ENCODE measurements around the gene TLCD5.

GRCh38 chr11:120329556-120329955 lies 4.5 kb downstream of the TLCD5 start:
- TF ChIP-seq TAF1 (IDR thresholded peaks at IDR 0.05; ENCODE audit: low read depth) = no peak
- TF ChIP-seq EGR1 (IDR thresholded peaks at IDR 0.05) = no peak
- TF ChIP-seq, protein P1, sequence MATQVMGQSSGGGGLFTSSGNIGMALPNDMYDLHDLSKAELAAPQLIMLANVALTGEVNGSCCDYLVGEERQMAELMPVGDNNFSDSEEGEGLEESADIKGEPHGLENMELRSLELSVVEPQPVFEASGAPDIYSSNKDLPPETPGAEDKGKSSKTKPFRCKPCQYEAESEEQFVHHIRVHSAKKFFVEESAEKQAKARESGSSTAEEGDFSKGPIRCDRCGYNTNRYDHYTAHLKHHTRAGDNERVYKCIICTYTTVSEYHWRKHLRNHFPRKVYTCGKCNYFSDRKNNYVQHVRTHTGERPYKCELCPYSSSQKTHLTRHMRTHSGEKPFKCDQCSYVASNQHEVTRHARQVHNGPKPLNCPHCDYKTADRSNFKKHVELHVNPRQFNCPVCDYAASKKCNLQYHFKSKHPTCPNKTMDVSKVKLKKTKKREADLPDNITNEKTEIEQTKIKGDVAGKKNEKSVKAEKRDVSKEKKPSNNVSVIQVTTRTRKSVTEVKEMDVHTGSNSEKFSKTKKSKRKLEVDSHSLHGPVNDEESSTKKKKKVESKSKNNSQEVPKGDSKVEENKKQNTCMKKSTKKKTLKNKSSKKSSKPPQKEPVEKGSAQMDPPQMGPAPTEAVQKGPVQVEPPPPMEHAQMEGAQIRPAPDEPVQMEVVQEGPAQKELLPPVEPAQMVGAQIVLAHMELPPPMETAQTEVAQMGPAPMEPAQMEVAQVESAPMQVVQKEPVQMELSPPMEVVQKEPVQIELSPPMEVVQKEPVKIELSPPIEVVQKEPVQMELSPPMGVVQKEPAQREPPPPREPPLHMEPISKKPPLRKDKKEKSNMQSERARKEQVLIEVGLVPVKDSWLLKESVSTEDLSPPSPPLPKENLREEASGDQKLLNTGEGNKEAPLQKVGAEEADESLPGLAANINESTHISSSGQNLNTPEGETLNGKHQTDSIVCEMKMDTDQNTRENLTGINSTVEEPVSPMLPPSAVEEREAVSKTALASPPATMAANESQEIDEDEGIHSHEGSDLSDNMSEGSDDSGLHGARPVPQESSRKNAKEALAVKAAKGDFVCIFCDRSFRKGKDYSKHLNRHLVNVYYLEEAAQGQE (IDR thresholded peaks at IDR 0.05; ENCODE audit: low read depth) = no peak
- no peak for TF ChIP-seq EP300 (IDR thresholded peaks at IDR 0.05; ENCODE audit: borderline replicate concordance)
- TF ChIP-seq CEBPB (IDR thresholded peaks at IDR 0.05) = no peak

Measured in Ishikawa (cell line).